GM06990 (cell line): Measurements from ENCODE around the gene CLASP1.

ENCODE experiments used
- DNase-seq: peaks from one replicate; pipeline ENCODE4 v3.0.0-alpha.2; 2011; ENCODE audit not compliant: insufficient read length; ENCODE audit errors: extremely low read depth
- H3K27me3 ChIP-seq: replicated peaks from 2 replicates; pipeline ENCODE4 v1.6.0; 2011; ENCODE audit warnings: low read length; ENCODE audit not compliant: control insufficient read depth, insufficient read depth
- H3K36me3 ChIP-seq: 2 replicates; pipeline ENCODE4 v1.5.1; 2011; ENCODE audit warnings: low read length; ENCODE audit not compliant: control insufficient read depth, insufficient read depth
- H3K4me3 ChIP-seq: replicated peaks from 2 replicates; pipeline ENCODE4 v1.5.1; 2011; ENCODE audit warnings: low read depth, mild to moderate bottlenecking, control low read depth, low read length
- TF ChIP-seq, protein P1 (sequence below): IDR thresholded peaks from 2 replicates; pipeline ENCODE4 v1.5.1; 2011; ENCODE audit warnings: low read length, control low read depth, mild to moderate bottlenecking, inconsistent platforms; ENCODE audit not compliant: insufficient read depth, poor library complexity, severe bottlenecking

CLASP1 gene

DNA sequence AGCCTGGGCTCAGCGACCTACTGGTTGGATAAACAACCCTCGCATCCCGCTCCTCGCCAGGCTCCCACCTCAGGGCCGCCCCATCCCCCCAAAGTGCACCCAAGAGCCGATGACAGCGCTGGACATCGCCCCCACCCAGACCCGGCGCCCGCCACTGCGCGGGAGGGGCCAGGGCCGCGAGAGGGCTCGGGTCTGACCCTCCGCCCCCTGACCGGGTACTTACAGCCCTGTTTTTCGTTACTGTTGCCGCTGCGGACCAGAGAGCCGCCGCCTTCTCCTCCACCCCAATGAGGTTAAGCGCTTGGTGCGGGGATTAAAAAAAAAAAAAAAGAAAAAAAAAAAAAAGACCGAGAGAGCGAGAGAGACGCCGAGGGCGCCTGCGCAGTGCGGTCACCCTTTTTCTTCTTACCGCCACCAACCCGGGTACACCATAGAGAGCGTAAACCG is at the start of gene CLASP1:
Gene CLASP1 (minus strand): TSS at position 314 of the 447 bp plus-strand sequence. CDS start 43,567 bp downstream, outside the sequence.
- no peak for DNase-seq
- H3K27me3 ChIP-seq: no peaks in the 10 kb centered on the region
- TF ChIP-seq, protein P1, sequence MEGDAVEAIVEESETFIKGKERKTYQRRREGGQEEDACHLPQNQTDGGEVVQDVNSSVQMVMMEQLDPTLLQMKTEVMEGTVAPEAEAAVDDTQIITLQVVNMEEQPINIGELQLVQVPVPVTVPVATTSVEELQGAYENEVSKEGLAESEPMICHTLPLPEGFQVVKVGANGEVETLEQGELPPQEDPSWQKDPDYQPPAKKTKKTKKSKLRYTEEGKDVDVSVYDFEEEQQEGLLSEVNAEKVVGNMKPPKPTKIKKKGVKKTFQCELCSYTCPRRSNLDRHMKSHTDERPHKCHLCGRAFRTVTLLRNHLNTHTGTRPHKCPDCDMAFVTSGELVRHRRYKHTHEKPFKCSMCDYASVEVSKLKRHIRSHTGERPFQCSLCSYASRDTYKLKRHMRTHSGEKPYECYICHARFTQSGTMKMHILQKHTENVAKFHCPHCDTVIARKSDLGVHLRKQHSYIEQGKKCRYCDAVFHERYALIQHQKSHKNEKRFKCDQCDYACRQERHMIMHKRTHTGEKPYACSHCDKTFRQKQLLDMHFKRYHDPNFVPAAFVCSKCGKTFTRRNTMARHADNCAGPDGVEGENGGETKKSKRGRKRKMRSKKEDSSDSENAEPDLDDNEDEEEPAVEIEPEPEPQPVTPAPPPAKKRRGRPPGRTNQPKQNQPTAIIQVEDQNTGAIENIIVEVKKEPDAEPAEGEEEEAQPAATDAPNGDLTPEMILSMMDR: no peak
- H3K36me3 ChIP-seq: no peaks in the 10 kb centered on the region; the same call in 1 of the 2 replicates
- peak within 1 kb of the TSS; percentile 93 for H3K4me3 ChIP-seq

- no peaks in the 10 kb centered on the region for H3K27me3 ChIP-seq
- H3K4me3 ChIP-seq: no peak overlapping the region
- no peaks in the 10 kb centered on the region for H3K36me3 ChIP-seq
- TF ChIP-seq, protein P1: no peak
- DNase-seq: no peak
Measured at GRCh38 chr2:121698318-121698930, 49.2 kb upstream of the CLASP1 start.

DNA sequence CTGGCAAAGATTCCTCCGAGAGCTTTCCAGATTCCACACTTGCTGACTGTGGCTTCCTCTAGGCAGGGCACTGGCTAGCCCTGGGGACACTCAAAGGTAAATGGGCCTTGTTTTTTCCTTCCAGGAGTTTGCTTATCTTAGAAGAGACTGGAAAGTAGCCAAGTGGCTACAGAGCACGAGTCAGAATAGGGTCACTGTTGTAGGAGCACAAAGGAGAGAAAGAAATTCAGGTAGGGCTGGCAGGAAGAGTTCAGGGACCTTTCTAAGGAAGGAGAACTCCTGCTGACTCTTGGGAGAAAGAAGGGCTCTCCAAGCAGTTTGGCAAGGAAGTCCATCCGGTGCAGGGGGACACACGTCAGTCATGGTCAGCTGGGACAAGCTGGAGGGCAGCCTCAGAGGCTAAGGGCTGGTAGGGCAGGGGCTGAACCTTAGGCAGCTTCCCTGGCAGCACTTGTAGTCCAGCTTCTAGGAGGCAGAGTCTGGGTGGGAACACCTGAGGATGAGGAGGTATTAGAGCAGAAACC is 47.9 kb upstream of the CLASP1 start:
- Histone ChIP-seq H3K36me3 (no peaks in the 10 kb centered on the region), H3K4me3 (no peak overlapping the region), H3K27me3 (no peaks in the 10 kb centered on the region)
- TF ChIP-seq, protein P1: no peak
- no peak for DNase-seq

DNA sequence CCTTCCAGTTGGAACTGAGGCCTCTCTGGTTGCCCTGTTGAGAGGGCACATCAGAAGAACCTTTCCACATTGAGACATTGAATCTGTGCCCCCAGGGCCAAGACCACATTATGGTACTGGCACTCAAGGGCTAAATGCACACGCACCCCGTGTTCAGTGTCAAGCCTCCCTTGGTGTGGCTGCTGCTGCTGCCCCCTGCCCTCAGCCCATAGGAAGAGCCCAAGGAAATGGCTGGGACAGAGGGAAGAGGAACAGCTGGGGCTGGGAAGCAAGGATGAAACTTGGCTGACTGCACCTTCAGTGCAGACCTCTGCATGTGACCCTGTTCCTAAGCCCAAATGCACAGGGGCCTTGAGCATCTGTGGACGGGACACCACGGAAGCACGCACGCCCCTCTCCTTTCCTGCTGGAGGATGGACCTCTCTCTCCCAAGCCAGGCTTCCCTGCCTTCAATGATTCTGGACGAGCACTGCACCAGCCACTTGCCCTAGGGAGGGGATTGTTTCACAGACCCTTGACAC is 47.2 kb upstream of the CLASP1 start:
- TF ChIP-seq, protein P1: no peak
- Histone ChIP-seq H3K27me3 (no peaks in the 10 kb centered on the region), H3K4me3 (no peak overlapping the region), H3K36me3 (no peaks in the 10 kb centered on the region)
- no peak for DNase-seq

DNA sequence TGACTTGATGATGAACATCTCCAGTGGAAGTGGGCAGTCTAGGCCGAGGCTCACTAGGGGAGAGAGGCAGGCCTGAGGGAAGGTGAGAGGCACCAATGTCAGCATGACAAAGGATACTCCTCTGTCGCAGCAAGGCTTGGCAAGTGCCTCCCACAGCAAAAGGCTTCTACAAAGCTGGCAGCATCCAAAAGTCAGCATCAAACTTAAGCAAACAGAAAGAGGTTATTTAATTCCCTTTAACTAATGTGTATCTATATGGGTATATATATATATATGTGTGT is 45.8 kb upstream of the CLASP1 start:
- no peaks in the 10 kb centered on the region for H3K27me3 ChIP-seq
- no peak for DNase-seq
- TF ChIP-seq, protein P1: no peak
- H3K4me3 ChIP-seq: no peak overlapping the region
- no peaks in the 10 kb centered on the region for H3K36me3 ChIP-seq
